ENCODE measurements around the gene NLGN1. TPM values are rescaled to one million over a fixed set of nuclear protein-coding genes. Genes with fewer than 3 reads are reported as not detected.

The NLGN1 gene
- total and polyA plus RNA-seq, 2 of the 13 experiments (the other 11 are each of a cell fraction or from before 2014, with no cell fraction given) = not detected

GRCh38 chr3:173901649-173902048 is 504.1 kb downstream of the NLGN1 start (continued):
- no peak for TF ChIP-seq ZNF142 (CRISPR knock-in tag; IDR thresholded peaks at IDR 0.05)
- no peak for TF ChIP-seq AFF4 (CRISPR knock-in tag; IDR thresholded peaks at IDR 0.05)
- no peak for TF ChIP-seq ZNF407 (CRISPR knock-in tag; IDR thresholded peaks at IDR 0.05; ENCODE audit: not compliant biosample characterization)
- TF ChIP-seq TBX3 (IDR thresholded peaks at IDR 0.05; ENCODE audit: borderline replicate concordance) = no peak
- TF ChIP-seq FUBP1 (CRISPR knock-in tag; IDR thresholded peaks at IDR 0.05; ENCODE audit: borderline replicate concordance) = no peak
